ENCODE results near the gene FMNL3. TPM values are rescaled to one million over a fixed set of nuclear protein-coding genes. Genes with fewer than 3 reads are reported as not detected.
A peak's percentile ranks its signal among the peaks of the same experiment; 100 is the strongest.
"Not testable (repeated sequence)": the region's sequence is repeated elsewhere in the genome, so short reads cannot be mapped to it uniquely, and the experiment has no call there.

FMNL3 gene, protein sequence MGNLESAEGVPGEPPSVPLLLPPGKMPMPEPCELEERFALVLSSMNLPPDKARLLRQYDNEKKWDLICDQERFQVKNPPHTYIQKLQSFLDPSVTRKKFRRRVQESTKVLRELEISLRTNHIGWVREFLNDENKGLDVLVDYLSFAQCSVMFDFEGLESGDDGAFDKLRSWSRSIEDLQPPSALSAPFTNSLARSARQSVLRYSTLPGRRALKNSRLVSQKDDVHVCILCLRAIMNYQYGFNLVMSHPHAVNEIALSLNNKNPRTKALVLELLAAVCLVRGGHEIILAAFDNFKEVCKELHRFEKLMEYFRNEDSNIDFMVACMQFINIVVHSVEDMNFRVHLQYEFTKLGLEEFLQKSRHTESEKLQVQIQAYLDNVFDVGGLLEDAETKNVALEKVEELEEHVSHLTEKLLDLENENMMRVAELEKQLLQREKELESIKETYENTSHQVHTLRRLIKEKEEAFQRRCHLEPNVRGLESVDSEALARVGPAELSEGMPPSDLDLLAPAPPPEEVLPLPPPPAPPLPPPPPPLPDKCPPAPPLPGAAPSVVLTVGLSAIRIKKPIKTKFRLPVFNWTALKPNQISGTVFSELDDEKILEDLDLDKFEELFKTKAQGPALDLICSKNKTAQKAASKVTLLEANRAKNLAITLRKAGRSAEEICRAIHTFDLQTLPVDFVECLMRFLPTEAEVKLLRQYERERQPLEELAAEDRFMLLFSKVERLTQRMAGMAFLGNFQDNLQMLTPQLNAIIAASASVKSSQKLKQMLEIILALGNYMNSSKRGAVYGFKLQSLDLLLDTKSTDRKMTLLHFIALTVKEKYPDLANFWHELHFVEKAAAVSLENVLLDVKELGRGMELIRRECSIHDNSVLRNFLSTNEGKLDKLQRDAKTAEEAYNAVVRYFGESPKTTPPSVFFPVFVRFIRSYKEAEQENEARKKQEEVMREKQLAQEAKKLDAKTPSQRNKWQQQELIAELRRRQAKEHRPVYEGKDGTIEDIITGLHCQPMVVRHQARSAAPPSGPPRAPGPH
- total RNA-seq, result 27.8 TPM

DNA sequence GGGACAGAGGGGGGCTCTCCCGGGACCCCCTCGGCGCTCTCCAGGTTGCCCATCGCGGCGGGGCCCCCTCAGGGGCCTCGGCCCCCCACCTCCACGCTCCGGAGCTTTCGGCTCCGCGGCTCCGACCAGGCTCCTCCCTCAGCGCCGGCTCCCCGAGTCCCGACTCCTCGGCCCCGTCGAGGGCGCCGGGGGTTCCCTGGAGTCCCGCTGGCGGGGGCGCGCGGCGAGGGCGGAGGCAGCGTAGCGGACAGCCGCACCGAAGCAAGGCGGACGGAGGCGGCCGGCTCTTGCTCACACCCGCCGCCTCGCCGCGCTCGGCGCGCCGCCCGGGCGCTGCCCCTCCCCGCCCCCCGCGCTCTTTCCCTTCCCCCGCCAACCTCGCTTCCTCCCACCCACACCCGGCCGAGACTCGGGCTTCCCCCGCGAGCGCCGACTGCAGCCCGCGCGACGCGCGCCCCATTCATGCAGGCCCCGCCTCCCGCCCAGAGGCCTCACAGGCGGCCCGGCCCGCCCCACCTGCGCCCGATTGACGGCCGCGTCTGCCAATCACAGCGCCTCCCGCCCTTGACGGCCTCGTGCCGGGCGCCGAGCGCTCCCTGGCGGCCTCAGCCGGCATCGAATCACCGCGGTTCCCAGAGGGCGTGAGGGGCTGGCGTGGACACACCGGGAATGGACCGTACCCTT lies at the start of gene FMNL3:
TSS of gene FMNL3 (minus strand) at position 278 of the 684 bp plus-strand sequence. CDS start at position 53, 225 bp downstream.
- DNase-seq (ENCODE audit: low spot score), result peak; percentile 98

DNA sequence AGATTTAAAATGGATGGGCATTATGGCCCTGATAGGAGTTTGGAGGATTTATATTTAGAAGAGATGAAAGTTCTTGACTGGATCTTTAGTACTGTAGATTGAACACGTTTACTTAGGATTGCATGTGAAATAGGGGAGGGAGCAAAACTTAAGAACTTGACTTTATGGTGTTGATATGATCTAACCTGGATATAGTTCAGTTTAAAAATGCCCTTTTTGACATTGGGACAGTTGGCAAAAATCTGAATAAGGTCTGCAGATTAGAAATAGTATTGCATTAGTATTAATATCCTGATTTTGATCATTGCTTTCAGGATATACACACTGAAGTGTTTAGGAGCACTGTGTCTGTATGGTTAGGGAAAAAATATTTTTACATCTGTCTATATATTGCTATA lies 43.8 kb upstream of the FMNL3 start:
- DNase-seq (ENCODE audit: low spot score), result no peak

DNA sequence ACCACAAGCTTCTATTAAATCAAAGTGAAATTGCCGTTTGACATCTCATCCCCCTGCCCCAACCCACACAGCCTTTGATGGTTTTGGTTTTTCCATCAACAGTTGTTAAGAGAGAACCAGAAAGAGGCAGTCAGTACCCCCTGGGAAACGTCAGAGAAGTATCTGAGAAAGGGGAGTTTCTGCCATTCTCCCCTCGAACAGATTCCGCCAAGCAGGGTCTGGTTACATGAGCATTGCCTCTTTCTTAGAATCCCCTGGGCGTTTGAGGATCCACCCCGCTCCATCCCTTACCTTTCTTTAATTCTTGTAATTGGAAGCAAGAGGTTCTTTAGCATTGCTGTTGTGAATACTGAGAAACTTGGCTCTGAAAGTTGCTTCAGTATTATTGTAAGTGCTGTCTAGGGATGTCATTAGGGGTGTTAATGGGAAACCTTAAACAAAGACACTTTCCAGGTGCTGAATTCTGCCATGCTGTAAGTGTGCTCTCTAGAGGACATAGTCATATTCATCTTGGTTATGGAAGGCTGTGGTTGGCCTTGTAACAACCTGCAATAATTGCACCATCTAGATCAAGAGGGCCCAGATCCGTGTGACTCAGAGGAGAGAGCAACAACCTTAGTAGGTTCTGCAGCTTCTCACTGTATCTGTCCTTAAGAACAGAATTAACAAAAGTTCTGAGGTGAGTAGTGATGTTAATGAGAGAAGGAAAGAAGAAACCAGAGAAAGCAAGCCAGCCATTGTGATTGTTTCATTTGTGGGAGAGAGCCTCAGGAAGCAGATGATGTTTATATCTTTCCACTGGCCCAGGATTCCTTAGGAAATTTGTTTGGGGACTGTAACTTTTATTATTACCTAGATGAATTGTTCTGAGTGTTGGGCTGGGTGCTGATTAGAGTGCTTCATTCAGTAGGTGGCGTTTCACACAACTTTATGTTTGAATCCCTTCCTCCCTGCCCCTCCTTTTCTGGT lies 43.1 kb upstream of the FMNL3 start:
- no peak for DNase-seq (ENCODE audit: low spot score)

DNA sequence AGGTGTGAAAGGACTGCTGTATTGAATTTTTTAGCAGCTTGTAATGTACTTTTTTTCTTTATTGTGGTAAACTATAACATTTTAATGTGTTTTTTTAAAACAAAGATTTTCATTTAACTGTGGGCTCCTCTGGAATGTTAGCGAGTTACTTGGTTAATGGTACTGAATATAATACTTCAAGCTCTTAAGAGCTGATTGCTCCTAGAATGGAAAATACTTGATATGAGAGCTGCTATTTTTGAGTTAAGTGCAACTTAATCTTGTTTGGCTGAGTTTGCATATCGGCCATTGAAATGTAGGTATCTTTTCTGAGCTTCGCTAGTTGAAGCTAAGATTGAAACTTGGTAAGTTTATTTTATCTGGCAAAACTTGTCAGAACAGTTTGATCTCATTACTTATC lies 41.6 kb upstream of the FMNL3 start:
- DNase-seq (ENCODE audit: low spot score), result no peak

DNA sequence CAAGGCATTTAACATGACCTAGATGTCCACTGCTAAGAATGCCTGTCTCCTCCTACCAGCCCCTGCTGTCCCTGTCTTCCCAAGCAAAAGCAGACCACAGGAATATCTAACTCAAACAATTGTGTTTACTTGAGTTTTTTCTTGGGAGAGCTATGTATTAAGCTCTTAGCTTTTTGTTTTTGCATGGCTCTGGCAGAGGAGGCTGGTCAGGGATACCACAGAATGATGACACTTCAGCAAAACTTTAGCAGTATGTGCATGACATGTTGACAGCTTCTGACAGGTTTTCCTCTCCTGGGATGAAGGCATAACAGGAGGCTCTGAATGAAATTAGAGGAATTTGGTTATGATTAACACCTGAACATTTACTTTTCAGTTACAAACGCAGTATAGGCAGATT lies 41.1 kb upstream of the FMNL3 start:
- no peak for DNase-seq (ENCODE audit: low spot score)

DNA sequence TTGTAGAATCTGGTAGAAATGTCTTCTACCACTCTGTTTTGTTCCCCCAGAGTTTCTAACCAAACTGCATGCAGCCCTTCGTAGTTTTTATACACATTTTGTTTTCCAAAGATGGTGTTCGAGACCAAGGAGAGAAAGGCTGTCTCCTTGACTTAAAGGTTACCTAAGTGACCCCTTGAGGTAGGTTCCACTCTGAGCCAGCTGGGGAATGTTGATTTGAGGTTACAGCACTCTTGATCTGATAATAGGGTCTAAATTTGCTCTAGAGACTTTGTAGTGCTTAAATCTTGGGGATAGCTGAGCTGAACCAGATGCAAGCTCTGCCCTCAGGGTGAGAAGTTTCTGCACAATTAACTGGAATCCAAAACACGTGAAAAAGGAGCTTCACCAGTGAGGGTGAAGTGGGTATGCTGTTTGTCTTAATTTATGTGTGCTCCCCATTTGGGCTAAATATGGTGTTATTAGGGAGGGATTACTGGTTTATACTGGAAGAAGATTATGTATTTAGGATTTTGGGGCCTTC lies 37.2 kb upstream of the FMNL3 start:
- DNase-seq (ENCODE audit: low spot score), result no peak

DNA sequence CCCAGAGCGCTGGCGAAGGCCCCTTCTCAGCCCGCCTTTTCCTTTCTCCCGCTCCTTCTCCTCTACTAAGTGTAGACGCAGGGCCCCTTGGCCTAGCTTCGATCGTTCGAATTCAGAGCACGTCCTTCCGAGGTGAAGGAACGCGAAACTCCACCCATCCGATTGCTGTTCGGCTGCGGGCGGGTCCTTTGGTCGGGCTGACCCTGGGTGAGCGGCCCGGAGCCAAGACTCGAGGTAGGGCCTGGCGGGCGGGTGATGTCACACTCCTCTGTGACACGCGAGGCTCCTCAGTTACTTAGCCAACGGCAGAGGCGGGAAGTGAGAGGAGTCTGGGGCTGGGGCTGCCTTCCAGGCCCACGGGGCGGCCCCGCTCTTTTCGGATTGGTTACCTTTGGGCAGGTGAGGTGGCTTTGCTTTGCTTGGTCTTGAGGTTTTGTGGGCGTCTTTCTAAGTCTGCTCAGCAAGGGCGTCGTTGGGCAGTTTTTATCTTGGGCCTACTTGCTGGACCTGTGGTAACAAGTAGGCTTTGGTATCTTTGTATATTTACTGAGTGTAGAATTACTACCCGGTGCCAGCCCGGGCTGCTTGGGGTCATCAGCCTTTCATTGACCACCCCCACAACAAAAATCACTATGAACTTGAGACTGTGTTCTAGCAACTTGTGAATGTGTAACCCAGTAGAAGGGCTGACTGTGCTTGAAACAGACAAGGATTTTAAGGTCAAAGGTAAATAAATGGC lies 34.8 kb upstream of the FMNL3 start:
- peak; percentile 87 for DNase-seq (ENCODE audit: low spot score)

DNA sequence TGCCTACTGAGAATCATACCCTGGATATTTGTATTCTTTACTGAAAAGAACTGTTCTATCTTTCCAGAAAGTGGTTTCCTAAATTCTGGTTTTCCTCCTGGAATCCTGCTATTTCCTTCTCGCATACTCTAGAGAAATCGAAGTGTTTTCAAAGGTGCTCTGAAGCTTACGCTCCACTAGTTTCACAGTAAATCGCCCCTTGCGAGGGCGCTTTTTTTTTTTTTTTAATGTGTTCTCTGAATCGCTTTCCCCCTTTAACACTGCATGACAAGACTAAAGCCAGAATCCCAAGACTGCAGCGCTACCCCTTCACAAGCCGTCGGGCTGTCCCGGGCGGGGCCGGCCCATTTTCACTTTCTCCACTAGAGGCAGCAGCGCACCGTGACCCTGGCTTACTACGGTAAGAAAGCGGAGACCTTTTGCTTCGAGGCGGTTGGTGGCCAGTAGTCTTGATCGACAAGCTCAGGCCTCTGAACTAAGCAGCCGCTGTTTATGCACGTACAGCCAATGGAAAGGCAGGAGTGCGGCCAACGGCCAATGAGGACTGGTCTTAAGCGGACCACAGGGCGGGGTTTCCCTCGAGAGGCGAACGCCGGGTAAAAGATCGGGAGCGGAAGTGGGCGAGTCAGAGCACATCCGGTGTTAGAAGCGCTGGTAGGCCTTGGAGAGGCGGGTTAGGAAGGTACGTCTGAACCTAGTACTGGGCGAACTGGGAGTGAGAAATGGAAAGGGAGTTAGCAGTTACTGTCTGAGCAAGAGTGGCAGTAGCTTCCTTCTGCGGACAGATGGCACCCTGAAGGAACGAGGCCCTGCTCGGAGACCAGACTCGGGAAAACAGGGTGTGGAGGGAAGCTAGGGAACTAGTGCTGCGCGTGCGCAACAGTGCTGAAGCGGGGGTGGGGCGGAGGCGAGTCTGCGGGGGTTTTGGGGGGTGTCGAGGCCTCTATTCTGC lies 34.0 kb upstream of the FMNL3 start, which contains the start of gene TMBIM6:
TSS of gene TMBIM6 (plus strand) at position 628 of the 952 bp plus-strand sequence. CDS start 10,937 bp downstream, outside the sequence.
- peak; percentile 100 for DNase-seq (ENCODE audit: low spot score)

DNA sequence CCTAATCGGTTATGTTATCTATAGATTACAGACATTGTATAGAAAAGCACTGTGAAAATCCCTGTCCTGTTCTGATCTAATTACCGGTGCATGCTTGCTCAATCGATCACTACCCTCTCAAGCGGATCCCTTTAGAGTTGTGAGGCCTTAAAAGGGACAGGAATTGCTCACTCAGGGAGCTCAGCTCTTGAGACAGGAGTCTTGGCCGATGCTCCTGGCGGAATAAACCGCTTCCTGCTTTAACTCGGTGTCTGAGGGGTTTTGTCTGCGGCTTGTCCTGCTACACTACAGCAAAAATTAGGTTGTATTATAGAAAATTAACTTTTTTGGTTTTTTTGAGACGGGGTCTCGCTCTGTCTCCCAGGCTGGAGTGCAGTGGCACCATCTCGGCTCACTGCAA lies 33.1 kb upstream of the FMNL3 start:
- DNase-seq (ENCODE audit: low spot score), result not testable (repeated sequence)

DNA sequence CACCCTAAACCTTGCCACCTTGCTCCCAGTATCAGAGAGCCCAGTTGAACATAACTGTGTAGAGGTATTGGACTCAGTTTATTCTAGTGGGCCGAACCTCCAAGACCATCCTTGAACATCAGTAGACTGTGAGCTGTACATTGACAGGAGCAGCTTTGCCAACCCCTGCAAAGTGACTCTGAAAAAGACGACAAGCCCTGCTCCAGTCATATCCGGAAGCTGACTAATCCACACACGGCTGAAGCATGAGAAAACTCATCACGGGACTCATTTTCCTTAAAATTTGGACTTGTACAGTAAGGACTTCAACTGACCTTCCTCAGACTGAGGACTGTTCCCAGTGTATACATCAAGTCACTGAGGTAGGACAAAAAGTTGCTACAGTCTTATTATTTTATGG lies 31.5 kb upstream of the FMNL3 start:
- DNase-seq (ENCODE audit: low spot score), result not testable (repeated sequence)

DNA sequence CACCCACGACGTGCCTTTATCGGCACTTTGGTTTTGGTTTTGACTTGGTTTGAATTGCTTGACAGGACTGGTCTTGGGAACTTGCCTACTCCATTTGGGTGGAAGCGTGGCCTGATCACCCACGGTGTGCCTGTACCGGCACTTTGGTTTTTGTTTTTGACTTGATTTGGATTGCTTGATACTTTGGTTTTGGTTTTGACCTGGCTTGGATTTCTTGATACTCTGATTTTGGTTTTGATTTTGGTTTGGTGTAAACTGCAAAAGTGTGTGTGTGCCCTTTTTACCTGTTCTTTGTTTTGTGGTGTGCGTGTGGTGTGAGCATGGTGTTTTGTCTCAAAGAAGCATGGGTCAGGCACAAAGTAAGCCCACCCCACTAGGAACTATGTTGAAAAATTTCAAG lies 27.7 kb upstream of the FMNL3 start:
- DNase-seq (ENCODE audit: low spot score), result not testable (repeated sequence)

DNA sequence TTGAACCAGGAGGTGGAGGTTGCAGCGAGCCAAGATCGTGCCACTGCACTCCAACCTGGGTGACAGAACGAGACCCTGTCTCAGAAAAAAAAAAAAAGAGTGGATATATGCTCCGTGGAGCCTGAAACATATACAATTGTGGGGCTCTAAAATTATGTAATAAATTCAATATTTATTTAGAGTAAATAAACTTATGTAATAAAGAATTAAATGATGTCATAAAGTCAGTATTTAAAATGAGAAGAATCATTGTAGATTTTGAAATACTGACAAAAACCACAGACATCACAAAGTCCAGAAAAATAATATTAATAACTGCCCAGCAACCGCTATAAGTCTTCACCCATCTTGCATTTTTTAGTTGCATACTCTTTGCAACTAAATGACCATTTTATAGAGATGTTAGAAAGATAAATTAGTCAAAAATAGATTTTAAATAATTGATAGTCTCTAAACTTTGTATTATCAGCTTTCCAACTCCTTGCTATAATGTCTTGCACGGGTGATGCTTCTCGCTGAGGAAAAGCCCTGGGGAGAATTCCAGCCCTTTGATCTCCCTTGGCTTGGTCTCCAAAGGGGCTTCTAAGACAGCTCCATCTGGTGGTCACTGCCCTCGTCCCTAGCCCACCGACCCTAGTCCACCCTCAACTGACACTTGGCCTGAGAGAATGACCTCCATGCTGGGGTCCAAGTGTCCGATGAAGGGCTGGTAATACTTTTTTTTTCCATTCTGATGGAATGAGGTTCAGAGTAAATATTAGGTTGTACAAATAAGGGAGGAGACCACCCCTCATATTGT lies 26.2 kb upstream of the FMNL3 start:
- DNase-seq (ENCODE audit: low spot score), result no peak

DNA sequence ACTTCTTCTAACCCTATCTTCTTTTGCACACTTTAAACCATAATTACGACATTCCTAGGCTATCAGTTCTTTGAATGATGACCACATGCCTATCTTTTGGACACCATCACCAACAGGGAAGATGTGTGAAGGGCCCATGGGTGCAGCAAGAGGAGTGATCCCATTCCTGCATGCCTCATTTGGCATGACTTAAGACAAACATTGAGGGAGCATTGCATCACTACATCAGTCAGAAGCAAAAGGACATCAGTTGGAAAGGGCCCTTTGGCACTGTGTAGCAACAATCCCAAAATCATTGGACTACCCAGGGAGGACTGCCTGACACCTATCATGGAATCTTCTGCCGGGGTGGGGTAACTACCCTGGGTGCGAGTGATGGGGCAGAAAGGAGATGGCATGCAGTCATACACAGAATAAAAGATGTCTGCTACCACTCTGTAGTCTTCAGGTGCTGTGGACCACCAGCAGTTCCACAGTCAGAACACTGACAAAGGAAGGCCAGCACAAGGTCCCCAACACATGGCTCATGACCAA lies 23.4 kb upstream of the FMNL3 start:
- no peak for DNase-seq (ENCODE audit: low spot score)

DNA sequence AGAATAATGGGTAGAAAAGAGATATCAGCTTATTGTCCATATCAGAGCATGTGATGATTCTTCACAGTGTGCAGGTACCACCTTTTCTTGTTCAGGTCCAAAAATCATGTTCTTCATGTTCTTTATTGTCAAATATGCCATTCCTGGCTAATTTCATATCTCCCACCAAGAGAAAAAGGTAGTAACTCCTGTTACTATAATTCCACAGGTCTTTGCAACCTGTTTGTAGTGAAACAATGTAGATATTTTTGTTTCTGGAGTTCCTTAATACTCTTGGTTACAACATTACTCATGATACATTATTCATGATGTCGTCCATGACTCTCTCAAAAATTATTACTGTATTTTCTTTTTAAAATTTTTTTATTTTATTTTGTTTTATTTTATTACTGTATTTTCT lies 22.8 kb upstream of the FMNL3 start:
- DNase-seq (ENCODE audit: low spot score), result no peak

DNA sequence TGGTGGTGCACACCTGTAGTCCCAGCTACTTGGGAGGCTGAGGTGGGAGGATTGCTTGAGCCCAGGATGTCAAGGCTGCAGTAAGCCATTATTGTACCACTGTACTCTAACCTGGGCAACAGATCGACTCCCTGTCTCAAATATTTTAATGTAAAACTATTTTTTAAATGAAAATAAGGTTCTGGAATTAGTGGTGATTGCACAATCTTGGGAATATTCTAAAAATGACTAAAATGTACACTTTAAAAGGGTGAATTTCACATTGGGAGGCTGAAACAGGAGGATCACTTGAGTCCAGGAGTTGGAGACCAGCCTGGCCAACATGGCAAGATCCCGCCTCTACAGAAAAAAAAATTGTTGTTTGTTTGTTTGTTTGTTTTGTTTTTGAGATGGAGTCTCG lies 21.2 kb upstream of the FMNL3 start:
- DNase-seq (ENCODE audit: low spot score), result no peak

DNA sequence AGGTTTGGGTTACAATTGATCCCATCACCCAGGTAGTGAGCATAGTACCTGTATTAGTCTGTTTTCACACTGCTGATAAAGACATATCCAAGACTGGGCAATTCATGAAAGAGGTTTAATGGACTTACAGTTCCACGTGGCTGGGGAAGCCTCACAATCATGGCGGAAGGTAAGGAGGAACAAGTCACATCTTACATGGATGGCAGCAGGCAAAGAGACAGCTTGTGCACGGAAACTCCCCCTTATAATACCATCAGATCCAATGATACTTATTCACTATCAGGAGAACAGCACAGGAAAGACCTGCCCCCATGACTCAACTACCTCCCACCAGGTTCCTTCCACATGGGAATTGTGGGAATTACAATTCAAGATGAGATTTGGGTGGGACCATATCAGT lies 14.2 kb upstream of the FMNL3 start:
- not testable (repeated sequence) for DNase-seq (ENCODE audit: low spot score)

DNA sequence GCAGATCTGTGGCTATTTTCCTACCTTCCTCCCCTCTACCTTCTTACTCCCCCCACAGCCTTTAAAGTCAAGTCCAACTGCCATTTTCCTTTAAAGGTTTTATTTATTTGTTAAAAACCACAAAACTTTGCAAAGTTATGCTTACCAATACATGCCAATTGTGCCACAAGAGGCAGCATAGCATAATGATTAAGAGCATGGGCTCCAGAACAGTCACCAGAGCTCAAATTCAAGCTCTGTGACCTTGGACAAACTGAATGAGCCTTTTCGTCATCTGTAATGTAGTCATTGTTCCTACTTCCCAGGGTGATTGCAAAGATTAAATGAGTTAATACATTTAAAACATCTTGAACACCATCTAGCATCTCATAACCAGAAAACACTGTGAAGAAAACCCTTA lies 13.0 kb upstream of the FMNL3 start:
- DNase-seq (ENCODE audit: low spot score), result no peak
